Tibial artery (tissue), 4 donors: ENCODE measurements around the gene C6orf47.
A peak's percentile ranks its signal among the peaks of the same experiment; 100 is the strongest.

ENCODE experiments used
- DNase-seq, 2 donors: peaks; one replicate each; pipeline ENCODE4 v3.0.0-alpha.2; 2019
- H3K27ac ChIP-seq, 2 donors: fragments of 200-600 bp; sonication (generic) in 1 of 2; 1 replicate in 1 of 2; 2 replicates in 1 of 2; pipeline ENCODE4 v1.5.1; 2018 to 2019; ENCODE audit warnings: mild to moderate bottlenecking in 1 of 2
- H3K27me3 ChIP-seq, 2 donors: fragments of 200-600 bp; sonication (generic) in 1 of 2; one replicate each; pipeline versions ENCODE4 v1.5.1 to v1.6.0; 2016 to 2019
- H3K36me3 ChIP-seq, 3 donors: fragments of 200-600 bp; sonication (generic) in 2 of 3; one replicate each; pipeline ENCODE4 v1.5.1; 2016 to 2019; ENCODE audit warnings: mild to moderate bottlenecking in 2 of 3
- H3K4me1 ChIP-seq, 4 donors: fragments of 200-600 bp; sonication (generic) in 2 of 4; 1 replicate in 3 of 4; 2 replicates in 1 of 4; pipeline ENCODE4 v1.5.1; 2016 to 2019
- H3K4me3 ChIP-seq, 2 donors: fragments of 200-600 bp; sonication (generic) in 1 of 2; 1 replicate in 1 of 2; 2 replicates in 1 of 2; pipeline ENCODE4 v1.5.1; 2018 to 2019; ENCODE audit warnings: mild to moderate bottlenecking in 2 of 2
- H3K9me3 ChIP-seq, 3 donors: fragments of 200-600 bp; sonication (generic) in 1 of 3; one replicate each; pipeline ENCODE4 v1.5.1; 2016 to 2019
- CTCF ChIP-seq, 2 experiments: fragments of 200-600 bp in 1 of 2; fragments of 450-650 bp in 1 of 2; IDR thresholded peaks; one replicate each; pipeline ENCODE4 v1.5.1; 2017 to 2019; ENCODE audit warnings: antibody characterized with exemption in 2 of 2, mild to moderate bottlenecking in 1 of 2, moderate library complexity in 1 of 2
- intact Hi-C: fragments of 100-400 bp; cut with DNase I; formaldehyde crosslinking; loops from one replicate; pipeline ENCODE4 v1.15.0; 2023; ENCODE audit warnings: low total_unique reads

The C6orf47 gene

GRCh38 chr6:31676322-31676903 is 15.8 kb upstream of the C6orf47 start:
- no peaks in the 10 kb centered on the region for H3K9me3 ChIP-seq
- peaks cover 15 to 44% (median 21%) of the 10 kb centered on the region in 3 donors for H3K36me3 ChIP-seq
- intact Hi-C loops, result loop anchor here (5.0 kb wide), 1 partner anchor 156 kb away; no protein-coding TSS in a partner anchor
- TF ChIP-seq CTCF (IDR thresholded peaks at IDR 0.05), result no peak
- H3K4me3 ChIP-seq, result no peak overlapping the region
- H3K27me3 ChIP-seq, result no peaks in the 10 kb centered on the region
- no peak overlapping the region for H3K27ac ChIP-seq
- H3K4me1 ChIP-seq, result peaks cover 0 to 13% (median 10%) of the 10 kb centered on the region in 4 donors
- DNase-seq, result no peak

- no peaks in the 10 kb centered on the region for H3K9me3 ChIP-seq
- H3K27me3 ChIP-seq, result no peaks in the 10 kb centered on the region
- TF ChIP-seq CTCF (IDR thresholded peaks at IDR 0.05), result no peak
- H3K4me3 ChIP-seq, result no peak within 1 kb of the TSS
- no peak for DNase-seq
- intact Hi-C loops, result loop anchor here (5.0 kb wide), 1 partner anchor 168 kb away; no protein-coding TSS in a partner anchor
- peaks cover 0 to 31% (median 18%) of the 10 kb centered on the region in 4 donors for H3K4me1 ChIP-seq
- no peak within 1 kb of the TSS for H3K27ac ChIP-seq
- peaks cover 58 to 72% (median 64%) of the 10 kb centered on the region in 3 donors for H3K36me3 ChIP-seq
Measured at GRCh38 chr6:31669676-31670075, 9.1 kb upstream of the C6orf47 start, which contains the start of gene LY6G5B. Gene LY6G5B, plus strand, starts transcription at chr6:31669976. Its CDS starts 975 bp downstream, at chr6:31670951.

GRCh38 chr6:31666337-31666965 is 5.9 kb upstream of the C6orf47 start:
- no peak for DNase-seq
- no peaks in the 10 kb centered on the region for H3K9me3 ChIP-seq
- peak overlapping the region; percentile 93 to 94 for H3K27ac ChIP-seq
- peaks cover 43 to 60% (median 57%) of the 10 kb centered on the region in 3 donors for H3K36me3 ChIP-seq
- no peak for TF ChIP-seq CTCF (IDR thresholded peaks at IDR 0.05)
- H3K4me3 ChIP-seq, result peak overlapping the region; percentile 77 to 88
- H3K4me1 ChIP-seq, result peaks cover 0 to 57% (median 42%) of the 10 kb centered on the region in 4 donors
- intact Hi-C loops, result loop anchor here (5.0 kb wide), 1 partner anchor 171 kb away; no protein-coding TSS in a partner anchor
- H3K27me3 ChIP-seq, result no peaks in the 10 kb centered on the region

GRCh38 chr6:31665501-31666336 is 5.1 kb upstream of the C6orf47 start, which contains the start of gene CSNK2B:
Gene CSNK2B, plus strand, starts transcription at chr6:31666080. Its CDS starts 752 bp downstream, at chr6:31666832.
- H3K36me3 ChIP-seq, result peaks cover 36 to 53% (median 50%) of the 10 kb centered on the region in 3 donors
- H3K4me3 ChIP-seq, result peak within 1 kb of the TSS; percentile 77 to 88
- intact Hi-C loops, result loop anchor here (5.0 kb wide), 1 partner anchor 172 kb away; no protein-coding TSS in a partner anchor
- no peaks in the 10 kb centered on the region for H3K9me3 ChIP-seq
- H3K27ac ChIP-seq, result peak within 1 kb of the TSS; percentile 93 to 94
- no peak for TF ChIP-seq CTCF (IDR thresholded peaks at IDR 0.05)
- H3K4me1 ChIP-seq, result peaks cover 0 to 64% (median 47%) of the 10 kb centered on the region in 4 donors
- H3K27me3 ChIP-seq, result no peaks in the 10 kb centered on the region
- peak; percentile 99 to 100 for DNase-seq

- no peaks in the 10 kb centered on the region for H3K9me3 ChIP-seq
- intact Hi-C loops, result loop anchor here (5.0 kb wide), 1 partner anchor 172 kb away; no protein-coding TSS in a partner anchor
- H3K4me1 ChIP-seq, result peaks cover 0 to 67% (median 48%) of the 10 kb centered on the region in 4 donors
- no peak for TF ChIP-seq CTCF (IDR thresholded peaks at IDR 0.05)
- H3K27me3 ChIP-seq, result no peaks in the 10 kb centered on the region
- H3K27ac ChIP-seq, result peak within 1 kb of the TSS; percentile 93 to 94
- peaks cover 28 to 45% (median 42%) of the 10 kb centered on the region in 3 donors for H3K36me3 ChIP-seq
- DNase-seq, result peak; percentile 95 to 97
- H3K4me3 ChIP-seq, result peak within 1 kb of the TSS; percentile 77 to 88
Measured at GRCh38 chr6:31664790-31665500, 4.4 kb upstream of the C6orf47 start, which contains the start of gene GPANK1. Gene GPANK1, minus strand, starts transcription at chr6:31664997. Its CDS starts 519 bp downstream, at chr6:31664478.
